BE2C (cell line): Measurements from ENCODE around the gene DCXR.

Source experiments
- DNase-seq: peaks from one replicate; pipeline ENCODE4 v3.0.0-alpha.2; 2020
- H3K27me3 ChIP-seq: fragments of 250-450 bp; sonication (Bioruptor Pico); 2 replicates; pipeline ENCODE4 v1.5.1; 2020; ENCODE audit warnings: mild to moderate bottlenecking
- H3K36me3 ChIP-seq: fragments of 250-450 bp; sonication (Bioruptor Pico); 2 replicates; pipeline ENCODE4 v1.5.1; 2020; ENCODE audit warnings: mild to moderate bottlenecking
- H3K4me1 ChIP-seq: fragments of 250-450 bp; sonication (Bioruptor Pico); 2 replicates; pipeline ENCODE4 v1.5.1; 2020
- H3K4me3 ChIP-seq: 2 replicates; pipeline ENCODE4 v1.5.1; 2011; ENCODE audit warnings: low read depth, low read length
- H3K9me3 ChIP-seq: fragments of 250-450 bp; sonication (Bioruptor Pico); 2 replicates; pipeline ENCODE4 v1.5.1; 2020
- CTCF ChIP-seq: IDR thresholded peaks from 2 replicates; pipeline ENCODE4 v1.5.1; 2012; ENCODE audit warnings: mild to moderate bottlenecking, low read depth, low read length

The DCXR gene

GRCh38 chr17:82036634-82037091 is 834 bp downstream of the DCXR start:
- DNase-seq = no peak
- no peak for TF ChIP-seq CTCF
- Histone ChIP-seq H3K9me3 (no peaks in the 10 kb centered on the region), H3K36me3 (0 out of 2 replicates have a peak, but pooled peaks cover 2% of the 10 kb centered on the region), H3K27me3 (no peaks in the 10 kb centered on the region), H3K4me3 (peak overlapping the region; percentile 80), H3K4me1 (no peaks in the 10 kb centered on the region; the same call in 1 of the 2 replicates)

- Histone ChIP-seq H3K4me3 (peak overlapping the region; percentile 80), H3K4me1 (no peaks in the 10 kb centered on the region; the same call in 1 of the 2 replicates), H3K27me3 (no peaks in the 10 kb centered on the region), H3K36me3 (0 out of 2 replicates have a peak, but pooled peaks cover 2% of the 10 kb centered on the region), H3K9me3 (no peaks in the 10 kb centered on the region)
- no peak for DNase-seq
- no peak for TF ChIP-seq CTCF
These were observed 1.4 kb downstream of the DCXR start for GRCh38 chr17:82035956-82036633.

GRCh38 chr17:82035488-82035887 is 2.0 kb downstream of the DCXR start:
- no peaks in the 10 kb centered on the region for H3K9me3 ChIP-seq
- no peaks in the 10 kb centered on the region; the same call in 1 of the 2 replicates for H3K4me1 ChIP-seq
- no peak for TF ChIP-seq CTCF
- no peaks in the 10 kb centered on the region for H3K27me3 ChIP-seq
- 0 out of 2 replicates have a peak, but pooled peaks cover 2% of the 10 kb centered on the region for H3K36me3 ChIP-seq
- H3K4me3 ChIP-seq = no peak overlapping the region
- DNase-seq = no peak

- TF ChIP-seq CTCF = no peak
- DNase-seq = no peak
- H3K27me3 ChIP-seq = no peaks in the 10 kb centered on the region
- H3K4me3 ChIP-seq = no peak overlapping the region
- H3K36me3 ChIP-seq = 0 out of 2 replicates have a peak, but pooled peaks cover 2% of the 10 kb centered on the region
- no peaks in the 10 kb centered on the region; the same call in 1 of the 2 replicates for H3K4me1 ChIP-seq
- H3K9me3 ChIP-seq = no peaks in the 10 kb centered on the region
These were observed 3.0 kb downstream of the DCXR start for GRCh38 chr17:82034371-82035011.

- Histone ChIP-seq H3K4me3 (no peak overlapping the region), H3K27me3 (no peaks in the 10 kb centered on the region), H3K4me1 (no peaks in the 10 kb centered on the region; the same call in 1 of the 2 replicates), H3K9me3 (no peaks in the 10 kb centered on the region), H3K36me3 (0 out of 2 replicates have a peak, but pooled peaks cover 2% of the 10 kb centered on the region)
- no peak for TF ChIP-seq CTCF
- DNase-seq = no peak
These were observed 4.0 kb downstream of the DCXR start for GRCh38 chr17:82033359-82034085.
